Measurements from ENCODE around the gene ANO2.
A peak's percentile ranks its signal among the peaks of the same experiment; 100 is the strongest.

The ANO2 gene

DNA sequence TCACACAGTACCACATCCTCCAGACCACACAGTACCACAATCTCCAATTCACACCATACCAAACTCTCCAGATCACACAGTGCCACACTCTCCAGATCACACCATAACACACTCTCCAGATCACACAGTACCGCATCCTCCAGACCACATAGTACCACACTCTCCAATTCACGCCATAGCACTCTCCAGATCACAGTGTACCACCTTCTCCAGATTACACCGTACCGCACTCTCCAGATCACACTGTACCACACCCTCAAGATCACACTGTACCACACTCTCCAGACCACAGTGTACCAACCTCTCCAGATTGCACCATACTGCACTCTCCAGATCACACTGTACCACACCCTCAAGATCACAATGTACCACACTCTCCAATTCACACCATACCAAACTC, 328.2 kb downstream of the ANO2 start:
- TF ChIP-seq, protein P1, sequence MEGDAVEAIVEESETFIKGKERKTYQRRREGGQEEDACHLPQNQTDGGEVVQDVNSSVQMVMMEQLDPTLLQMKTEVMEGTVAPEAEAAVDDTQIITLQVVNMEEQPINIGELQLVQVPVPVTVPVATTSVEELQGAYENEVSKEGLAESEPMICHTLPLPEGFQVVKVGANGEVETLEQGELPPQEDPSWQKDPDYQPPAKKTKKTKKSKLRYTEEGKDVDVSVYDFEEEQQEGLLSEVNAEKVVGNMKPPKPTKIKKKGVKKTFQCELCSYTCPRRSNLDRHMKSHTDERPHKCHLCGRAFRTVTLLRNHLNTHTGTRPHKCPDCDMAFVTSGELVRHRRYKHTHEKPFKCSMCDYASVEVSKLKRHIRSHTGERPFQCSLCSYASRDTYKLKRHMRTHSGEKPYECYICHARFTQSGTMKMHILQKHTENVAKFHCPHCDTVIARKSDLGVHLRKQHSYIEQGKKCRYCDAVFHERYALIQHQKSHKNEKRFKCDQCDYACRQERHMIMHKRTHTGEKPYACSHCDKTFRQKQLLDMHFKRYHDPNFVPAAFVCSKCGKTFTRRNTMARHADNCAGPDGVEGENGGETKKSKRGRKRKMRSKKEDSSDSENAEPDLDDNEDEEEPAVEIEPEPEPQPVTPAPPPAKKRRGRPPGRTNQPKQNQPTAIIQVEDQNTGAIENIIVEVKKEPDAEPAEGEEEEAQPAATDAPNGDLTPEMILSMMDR (IDR thresholded peaks at IDR 0.05), result no peak
- DNase-seq, result no peak
- peaks cover 5% of the 10 kb centered on the region for H3K9me3 Mint-ChIP-seq
- peaks cover 10% of the 10 kb centered on the region for H3K27me3 Mint-ChIP-seq (ENCODE audit: low read depth, poor library complexity)
- H3K36me3 Mint-ChIP-seq (ENCODE audit: low read depth), result no peaks in the 10 kb centered on the region
- no peak overlapping the region for H3K4me3 Mint-ChIP-seq
- H3K27ac Mint-ChIP-seq, result no peak overlapping the region
- peaks cover 10% of the 10 kb centered on the region for H3K4me1 Mint-ChIP-seq

DNA sequence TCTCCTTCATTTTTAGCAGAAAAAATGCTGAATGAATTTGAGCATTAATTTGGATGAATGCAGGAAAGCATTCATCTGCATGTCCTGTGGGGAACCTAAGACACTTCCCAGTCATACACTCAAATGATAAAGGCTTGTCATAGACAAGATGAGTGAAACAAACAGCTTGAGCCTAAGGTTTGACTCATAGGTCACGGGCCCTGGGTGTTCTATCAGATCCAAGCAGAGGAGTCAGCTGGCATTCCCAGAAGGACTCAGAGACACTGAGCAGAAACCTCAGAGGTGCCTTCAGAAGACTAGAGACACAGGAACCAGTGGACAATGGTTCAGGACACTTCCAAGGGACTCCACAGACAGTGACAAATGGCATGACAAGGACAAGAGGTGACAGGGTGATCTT, 329.3 kb downstream of the ANO2 start:
- Mint-ChIP-seq H3K4me1 (peaks cover 5% of the 10 kb centered on the region), H3K36me3 (ENCODE audit: low read depth) (no peaks in the 10 kb centered on the region), H3K4me3 (no peak overlapping the region), H3K27me3 (ENCODE audit: low read depth, poor library complexity) (peaks cover 5% of the 10 kb centered on the region), H3K27ac (no peak overlapping the region), H3K9me3 (peaks cover 5% of the 10 kb centered on the region)
- no peak for DNase-seq
- TF ChIP-seq, protein P1 (IDR thresholded peaks at IDR 0.05), result no peak

DNA sequence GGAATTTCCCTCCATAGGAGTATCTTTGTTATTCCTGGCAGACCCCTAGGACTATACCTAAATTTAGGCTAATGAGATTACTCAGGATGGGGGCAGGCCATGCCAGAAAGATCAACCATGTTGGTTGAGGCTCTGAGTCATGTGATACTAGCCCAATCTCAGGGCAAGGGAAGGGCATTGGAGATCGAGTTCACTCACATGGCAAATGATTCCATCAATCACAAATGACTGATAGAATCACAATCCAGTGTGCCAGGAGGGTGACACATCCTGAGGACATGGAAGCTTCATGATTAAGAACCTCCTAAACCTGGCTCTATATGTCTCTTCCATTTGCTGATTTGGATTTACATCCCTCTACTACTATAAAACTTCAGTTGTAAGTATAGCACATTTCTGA, 330.8 kb downstream of the ANO2 start:
- TF ChIP-seq, protein P1 (IDR thresholded peaks at IDR 0.05), result no peak
- Mint-ChIP-seq H3K9me3 (peaks cover 5% of the 10 kb centered on the region), H3K36me3 (ENCODE audit: low read depth) (no peaks in the 10 kb centered on the region), H3K27me3 (ENCODE audit: low read depth, poor library complexity) (peaks cover 5% of the 10 kb centered on the region), H3K27ac (no peak overlapping the region), H3K4me3 (no peak overlapping the region), H3K4me1 (peaks cover 6% of the 10 kb centered on the region)
- DNase-seq, result no peak

DNA sequence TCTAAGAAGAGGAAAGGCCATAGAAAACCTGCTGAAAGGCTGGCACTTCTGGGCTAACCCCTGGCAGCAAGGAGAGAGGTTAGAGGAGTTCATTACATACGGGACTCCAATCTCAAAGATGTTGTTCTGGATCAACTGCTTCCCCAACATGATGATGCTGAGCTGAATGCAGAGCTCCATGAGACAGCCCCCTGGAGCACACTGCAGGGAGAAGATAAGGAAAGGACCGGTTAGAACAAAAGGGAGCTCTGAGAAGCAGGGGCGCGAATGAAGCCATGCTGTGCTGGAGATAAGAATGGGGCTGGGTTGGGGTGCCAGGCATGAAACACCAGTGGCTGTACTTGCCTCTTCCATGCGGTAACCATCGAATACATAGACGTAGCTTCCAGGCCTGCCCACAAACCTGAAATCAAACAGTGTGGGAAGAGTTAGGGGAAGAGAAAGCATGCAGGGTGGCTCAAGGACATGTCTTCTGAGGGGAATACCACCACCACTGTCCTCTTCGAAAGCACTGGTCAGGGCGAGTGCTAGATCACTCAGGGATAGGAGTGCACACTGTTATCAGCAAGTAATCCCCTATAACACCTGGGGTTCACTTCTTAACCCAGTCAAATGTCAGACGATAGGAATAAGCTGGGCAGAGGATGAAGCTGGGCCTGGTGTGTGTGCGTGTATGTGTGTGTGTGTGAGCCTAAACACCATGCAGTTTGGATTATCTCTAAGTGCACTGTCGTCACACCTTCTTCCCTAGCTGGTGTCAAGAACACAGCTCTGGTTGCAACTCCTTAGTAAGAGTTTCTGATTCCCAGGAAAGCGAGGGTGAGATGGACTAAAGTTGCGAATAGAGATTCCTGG, 332.3 kb downstream of the ANO2 start:
- Mint-ChIP-seq H3K36me3 (ENCODE audit: low read depth) (no peaks in the 10 kb centered on the region), H3K27me3 (ENCODE audit: low read depth, poor library complexity) (peaks cover 5% of the 10 kb centered on the region), H3K4me3 (no peak overlapping the region), H3K9me3 (peaks cover 5% of the 10 kb centered on the region), H3K27ac (no peak overlapping the region), H3K4me1 (peaks cover 21% of the 10 kb centered on the region)
- DNase-seq, result no peak
- TF ChIP-seq, protein P1 (IDR thresholded peaks at IDR 0.05), result no peak

- Mint-ChIP-seq H3K4me1 (peaks cover 37% of the 10 kb centered on the region), H3K36me3 (ENCODE audit: low read depth) (no peaks in the 10 kb centered on the region), H3K4me3 (no peak overlapping the region), H3K27ac (no peak overlapping the region), H3K27me3 (ENCODE audit: low read depth, poor library complexity) (peaks cover 5% of the 10 kb centered on the region), H3K9me3 (peaks cover 5% of the 10 kb centered on the region)
- TF ChIP-seq, protein P1 (IDR thresholded peaks at IDR 0.05), result no peak
- DNase-seq, result no peak
Measured at GRCh38 chr12:5611162-5611561, 333.9 kb downstream of the ANO2 start.

GRCh38 chr12:5599378-5599777, 345.7 kb downstream of the ANO2 start:
- DNase-seq, result no peak
- Mint-ChIP-seq H3K4me3 (no peak overlapping the region), H3K9me3 (no peaks in the 10 kb centered on the region), H3K36me3 (ENCODE audit: low read depth) (no peaks in the 10 kb centered on the region), H3K27me3 (ENCODE audit: low read depth, poor library complexity) (peaks cover 5% of the 10 kb centered on the region), H3K4me1 (no peaks in the 10 kb centered on the region), H3K27ac (peak overlapping the region; percentile 68)
- TF ChIP-seq, protein P1 (IDR thresholded peaks at IDR 0.05), result no peak
